ENCODE data around the gene GRK5.

GRK5 gene

GRCh38 chr10:119448628-119449584 lies 241.5 kb downstream of the GRK5 start:
- no peak overlapping the region for H3K27ac ChIP-seq (ENCODE audit: low read length)
- ATAC-seq (ENCODE audit: insufficient read depth, low read depth), result no peak
- no peak overlapping the region for H3K4me2 ChIP-seq (ENCODE audit: insufficient read depth, low read length)

DNA sequence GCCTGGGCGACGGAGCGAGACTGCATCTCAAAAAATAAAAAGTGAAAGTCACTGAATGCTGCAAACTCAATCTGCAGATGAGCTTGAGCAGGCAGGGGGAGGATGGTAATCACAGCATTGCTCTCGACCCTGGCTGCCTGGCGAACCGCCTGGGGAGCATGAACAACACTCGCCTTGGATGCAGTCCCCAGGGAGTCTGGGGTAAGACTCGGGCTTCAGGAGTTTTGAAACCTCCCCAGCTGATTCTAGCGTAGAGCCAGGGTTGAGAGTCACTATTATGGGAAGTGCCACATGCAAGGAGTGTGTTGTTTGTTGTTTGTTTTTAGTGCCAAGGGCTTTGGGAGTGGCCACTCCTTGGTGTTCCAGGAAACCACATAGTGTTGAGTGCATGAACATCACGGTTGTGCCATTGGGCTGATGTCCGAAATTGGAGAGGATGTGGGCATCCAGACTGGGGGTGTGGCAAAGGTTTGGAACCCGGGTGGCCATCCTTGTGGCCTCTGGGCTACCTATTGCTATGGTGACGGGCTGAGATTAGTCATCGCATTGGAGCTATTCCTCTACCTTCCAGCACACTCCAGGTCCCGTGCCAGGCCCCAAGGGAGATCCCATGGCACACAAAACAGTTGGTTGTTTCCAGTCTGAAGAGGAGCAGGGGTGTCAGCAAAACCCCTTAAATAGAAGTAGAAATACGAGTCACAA lies 242.5 kb downstream of the GRK5 start:
- Histone ChIP-seq H3K4me3 (ENCODE audit: low read depth in 1 of 2, low read length in 2 of 2) (no peak overlapping the region), H4K20me1 (ENCODE audit: insufficient read depth, low read length) (0 out of 2 replicates have a peak, but pooled peaks cover 2% of the 10 kb centered on the region), H3K27me3 (ENCODE audit: insufficient read depth, low read length, poor library complexity) (no peaks in the 10 kb centered on the region), H3K36me3 (ENCODE audit: insufficient read depth, low read length) (peaks cover 28% of the 10 kb centered on the region), H2AFZ (ENCODE audit: low read depth, low read length) (no peak overlapping the region), H3K9ac (ENCODE audit: low read depth, low read length) (no peak overlapping the region), H3K79me2 (ENCODE audit: insufficient read depth, low read length) (no peaks in the 10 kb centered on the region), H3K4me2 (ENCODE audit: insufficient read depth, low read length) (no peak overlapping the region), H3K4me1 (ENCODE audit: insufficient read depth, low read length) (peaks cover 7% of the 10 kb centered on the region), H3K9me3 (ENCODE audit: insufficient read depth, low read length, severe bottlenecking) (no peaks in the 10 kb centered on the region), H3K27ac (ENCODE audit: low read length) (no peak overlapping the region)
- no peak for TF ChIP-seq CTCF (IDR thresholded peaks at IDR 0.05; ENCODE audit: borderline replicate concordance, extremely low read depth, low read length, poor library complexity, severe bottlenecking)
- ATAC-seq (ENCODE audit: insufficient read depth, low read depth) (no peak), DNase-seq (no peak)

More at GRCh38 chr10:119448628-119449584, 241.5 kb downstream of the GRK5 start:
- DNase-seq, result no peak
- Histone ChIP-seq H3K4me1 (ENCODE audit: insufficient read depth, low read length) (peaks cover 13% of the 10 kb centered on the region), H3K9ac (ENCODE audit: low read depth, low read length) (no peak overlapping the region), H3K27me3 (ENCODE audit: insufficient read depth, low read length, poor library complexity) (no peaks in the 10 kb centered on the region), H3K4me3 (ENCODE audit: low read depth in 1 of 2, low read length in 2 of 2) (no peak overlapping the region), H2AFZ (ENCODE audit: low read depth, low read length) (no peak overlapping the region), H3K36me3 (ENCODE audit: insufficient read depth, low read length) (peaks cover 26% of the 10 kb centered on the region), H3K79me2 (ENCODE audit: insufficient read depth, low read length) (no peaks in the 10 kb centered on the region), H4K20me1 (ENCODE audit: insufficient read depth, low read length) (peaks cover 3% of the 10 kb centered on the region; the same call in 1 of the 2 replicates), H3K9me3 (ENCODE audit: insufficient read depth, low read length, severe bottlenecking) (no peaks in the 10 kb centered on the region)
- no peak for TF ChIP-seq CTCF (IDR thresholded peaks at IDR 0.05; ENCODE audit: borderline replicate concordance, extremely low read depth, low read length, poor library complexity, severe bottlenecking)
- TF ChIP-seq EZH2 (IDR thresholded peaks at IDR 0.05; ENCODE audit: borderline replicate concordance, low read depth, low read length, severe bottlenecking), result no peak

- Histone ChIP-seq H3K4me2 (ENCODE audit: insufficient read depth, low read length) (no peak overlapping the region), H3K36me3 (ENCODE audit: insufficient read depth, low read length) (peaks cover 28% of the 10 kb centered on the region), H3K27ac (ENCODE audit: low read length) (no peak overlapping the region)
Observed at GRCh38 chr10:119450606-119451299, 243.4 kb downstream of the GRK5 start.

More at GRCh38 chr10:119450606-119451299, 243.4 kb downstream of the GRK5 start:
- DNase-seq (no peak), ATAC-seq (ENCODE audit: insufficient read depth, low read depth) (no peak)
- Histone ChIP-seq H2AFZ (ENCODE audit: low read depth, low read length) (no peak overlapping the region), H4K20me1 (ENCODE audit: insufficient read depth, low read length) (no peaks in the 10 kb centered on the region), H3K9me3 (ENCODE audit: insufficient read depth, low read length, severe bottlenecking) (no peaks in the 10 kb centered on the region), H3K27me3 (ENCODE audit: insufficient read depth, low read length, poor library complexity) (no peaks in the 10 kb centered on the region), H3K79me2 (ENCODE audit: insufficient read depth, low read length) (no peaks in the 10 kb centered on the region), H3K4me3 (ENCODE audit: low read depth in 1 of 2, low read length in 2 of 2) (no peak overlapping the region), H3K9ac (ENCODE audit: low read depth, low read length) (no peak overlapping the region), H3K4me1 (ENCODE audit: insufficient read depth, low read length) (no peaks in the 10 kb centered on the region)
- TF ChIP-seq CTCF (IDR thresholded peaks at IDR 0.05; ENCODE audit: borderline replicate concordance, extremely low read depth, low read length, poor library complexity, severe bottlenecking) (no peak), EZH2 (IDR thresholded peaks at IDR 0.05; ENCODE audit: borderline replicate concordance, low read depth, low read length, severe bottlenecking) (no peak)
